WTC11 (cell line): Measurements from ENCODE around the gene CTRL. TPM values are rescaled to one million over a fixed set of nuclear protein-coding genes. Genes with fewer than 3 reads are reported as not detected.

Experiments used
- ATAC-seq: fragments of 200-7000 bp; cut with Tn5 transposase; 2 replicates; pipeline ENCODE4 v1.10.0; 2021; ENCODE audit warnings: mild to moderate bottlenecking, moderate library complexity
- CTCF ChIA-PET: fragments of 300-600 bp; sonication (Branson Sonifier 250); formaldehyde crosslinking; loops from one replicate; lab custom pipeline; 2021; ENCODE audit warnings: antibody characterized with exemption; lab: Charles Lee
- POLR2A ChIA-PET: fragments of 350-600 bp; sonication (Branson Sonifier 250); formaldehyde crosslinking; loops from one replicate; lab custom pipeline; 2021; ENCODE audit warnings: antibody characterized with exemption; lab: Charles Lee
- DNase-seq: peaks from one replicate; pipeline ENCODE4 v3.0.0; 2021; ENCODE audit warnings: low spot score
- H3K27ac Mint-ChIP-seq: 2 replicates; pipeline ENCODE4 v1.8.0; 2021; ENCODE audit warnings: mixed read lengths
- H3K27me3 Mint-ChIP-seq: 2 replicates; pipeline ENCODE4 v1.8.0; 2021; ENCODE audit warnings: low read depth, mild to moderate bottlenecking, moderate library complexity, mixed read lengths
- H3K36me3 Mint-ChIP-seq: 2 replicates; pipeline ENCODE4 v1.8.0; 2021; ENCODE audit warnings: mixed read lengths
- H3K4me1 Mint-ChIP-seq: 2 replicates; pipeline ENCODE4 v1.8.0; 2022; ENCODE audit warnings: mixed read lengths
- H3K4me3 Mint-ChIP-seq: 2 replicates; pipeline ENCODE4 v1.8.0; 2021; ENCODE audit warnings: mild to moderate bottlenecking, moderate library complexity, mixed read lengths
- H3K9me3 Mint-ChIP-seq: 2 replicates; pipeline ENCODE4 v1.8.0; 2021; ENCODE audit warnings: mixed read lengths
- CBFB ChIP-seq: sonication (generic); formaldehyde crosslinking; IDR thresholded peaks from 2 replicates; pipeline ENCODE4 v1.8.1; 2022; ENCODE audit warnings: mild to moderate bottlenecking, low read depth, missing genetic modification reagents
- E2F1 ChIP-seq: sonication (generic); formaldehyde crosslinking; IDR thresholded peaks from 2 replicates; pipeline ENCODE4 v1.8.0; 2022; ENCODE audit warnings: mild to moderate bottlenecking, missing genetic modification reagents
- ESRRA ChIP-seq: sonication (generic); formaldehyde crosslinking; IDR thresholded peaks from 2 replicates; pipeline ENCODE4 v1.8.1; 2022; ENCODE audit warnings: mild to moderate bottlenecking, missing genetic modification reagents, borderline replicate concordance
- FOXJ3 ChIP-seq: sonication (generic); formaldehyde crosslinking; IDR thresholded peaks from 2 replicates; pipeline ENCODE4 v1.9.0; 2021; ENCODE audit warnings: missing genetic modification reagents, mild to moderate bottlenecking, borderline replicate concordance
- FOXK1 ChIP-seq: sonication (generic); formaldehyde crosslinking; IDR thresholded peaks from 2 replicates; pipeline ENCODE4 v1.8.0; 2022; ENCODE audit warnings: mild to moderate bottlenecking, moderate library complexity, missing genetic modification reagents
- GABPB1 ChIP-seq: sonication (generic); formaldehyde crosslinking; IDR thresholded peaks from 2 replicates; pipeline ENCODE4 v1.8.1; 2023; ENCODE audit warnings: mild to moderate bottlenecking, missing genetic modification reagents
- HMGXB4 ChIP-seq: sonication (generic); formaldehyde crosslinking; IDR thresholded peaks from 2 replicates; pipeline ENCODE4 v1.8.1; 2023; ENCODE audit warnings: mild to moderate bottlenecking, moderate library complexity, missing genetic modification reagents
- MAX ChIP-seq: sonication (generic); formaldehyde crosslinking; IDR thresholded peaks from 2 replicates; pipeline ENCODE4 v1.8.0; 2022; ENCODE audit warnings: mild to moderate bottlenecking, missing genetic modification reagents
- MLX ChIP-seq: sonication (generic); formaldehyde crosslinking; IDR thresholded peaks from 2 replicates; pipeline ENCODE4 v1.8.1; 2023; ENCODE audit warnings: mild to moderate bottlenecking, missing genetic modification reagents, moderate library complexity
- OVOL2 ChIP-seq: fragments of 250-450 bp; sonication (Bioruptor Pico); IDR thresholded peaks from 2 replicates; pipeline ENCODE4 v1.9.0; 2021; ENCODE audit warnings: mild to moderate bottlenecking, borderline replicate concordance
- PRRX2 ChIP-seq: fragments of 250-450 bp; sonication (Bioruptor Pico); IDR thresholded peaks from 2 replicates; pipeline ENCODE4 v1.8.0; 2021; ENCODE audit warnings: mild to moderate bottlenecking
- TCF7 ChIP-seq: sonication (generic); formaldehyde crosslinking; IDR thresholded peaks from 2 replicates; pipeline ENCODE4 v1.8.0; 2022; ENCODE audit warnings: mild to moderate bottlenecking, low read depth, missing genetic modification reagents, moderate library complexity
- TEAD4 ChIP-seq: sonication (generic); formaldehyde crosslinking; IDR thresholded peaks from 2 replicates; pipeline ENCODE4 v1.8.0; 2022; ENCODE audit warnings: mild to moderate bottlenecking, missing genetic modification reagents
- TP53 ChIP-seq: sonication (generic); formaldehyde crosslinking; IDR thresholded peaks from 2 replicates; pipeline ENCODE4 v1.8.1; 2023; ENCODE audit warnings: mild to moderate bottlenecking, missing genetic modification reagents
- ZBTB43 ChIP-seq: sonication (generic); formaldehyde crosslinking; IDR thresholded peaks from 2 replicates; pipeline ENCODE4 v1.8.1; 2023; ENCODE audit warnings: mild to moderate bottlenecking, missing genetic modification reagents
- ZNF219 ChIP-seq: sonication (generic); formaldehyde crosslinking; IDR thresholded peaks from 2 replicates; pipeline ENCODE4 v1.8.0; 2023; ENCODE audit warnings: missing genetic modification reagents, mild to moderate bottlenecking, borderline replicate concordance
- ZNF263 ChIP-seq: sonication (generic); formaldehyde crosslinking; IDR thresholded peaks from 2 replicates; pipeline ENCODE4 v1.8.1; 2022; ENCODE audit warnings: low read depth, mild to moderate bottlenecking, moderate library complexity, missing genetic modification reagents
- ZNF425 ChIP-seq: fragments of 250-450 bp; sonication (Bioruptor Pico); conservative IDR thresholded peaks from 2 replicates; pipeline ENCODE4 v1.9.0; 2021; ENCODE audit warnings: mild to moderate bottlenecking
- ZNF532 ChIP-seq: fragments of 250-450 bp; sonication (Bioruptor Pico); IDR thresholded peaks from 2 replicates; pipeline ENCODE4 v1.9.0; 2021; ENCODE audit warnings: mild to moderate bottlenecking, borderline replicate concordance
- total RNA-seq: library from RNA; stranded (reverse); gene quantifications from 3 replicates; pipeline ENCODE4 v1.2.3, GENCODE V29; 2021

The CTRL gene
- total RNA-seq, 1 experiment from 2014 or later, result 2.8 TPM

- TF ChIP-seq ZNF425 (CRISPR knock-in tag) (no peak), ESRRA (CRISPR knock-in tag) (no peak), MAX (CRISPR knock-in tag) (no peak)
Observed at GRCh38 chr16:67977005-67977404, 45.3 kb upstream of the CTRL start (continued).

GRCh38 chr16:67976205-67976604 is 44.5 kb upstream of the CTRL start:
- TF ChIP-seq CBFB (CRISPR knock-in tag), result no peak
- TF ChIP-seq TCF7 (CRISPR knock-in tag), result no peak
- TF ChIP-seq GABPB1 (CRISPR knock-in tag), result no peak
- TF ChIP-seq, all 79 proteins: peak for 0
- H3K36me3 Mint-ChIP-seq, result no peaks in the 10 kb centered on the region
- ChIA-PET POLR2A (interaction anchor here (0.5 kb wide), 1 partner anchor 1376 kb away, joined by 8 read pairs; no protein-coding TSS in a partner anchor), CTCF (no interaction called here)
- DNase-seq, result no peak
- H3K4me1 Mint-ChIP-seq, result no peaks in the 10 kb centered on the region; the same call in 1 of the 2 replicates
- peaks cover 8% of the 10 kb centered on the region; the same call in 1 of the 2 replicates for H3K27me3 Mint-ChIP-seq
- ATAC-seq, result no peak
- peak overlapping the region; percentile 8; the same call in 1 of the 2 replicates for H3K27ac Mint-ChIP-seq
- H3K4me3 Mint-ChIP-seq, result no peak overlapping the region
- H3K9me3 Mint-ChIP-seq, result no peaks in the 10 kb centered on the region

- Mint-ChIP-seq H3K36me3 (no peaks in the 10 kb centered on the region), H3K4me3 (no peak overlapping the region), H3K9me3 (no peaks in the 10 kb centered on the region), H3K27ac (peak overlapping the region; percentile 8; the same call in 1 of the 2 replicates), H3K4me1 (no peaks in the 10 kb centered on the region; the same call in 1 of the 2 replicates), H3K27me3 (peaks cover 6% of the 10 kb centered on the region; the same call in 1 of the 2 replicates)
- ATAC-seq (no peak), DNase-seq (no peak)
- ChIA-PET CTCF (interaction anchor here (1.1 to 1.2 kb wide), 3 partner anchors 17 to 65 kb away, joined by 3 to 5 read pairs (median 4); no protein-coding TSS in a partner anchor), POLR2A (interaction anchor here (0.5 kb wide), 1 partner anchor 1376 kb away, joined by 8 read pairs; no protein-coding TSS in a partner anchor)
- TF ChIP-seq MLX (CRISPR knock-in tag) (no peak), TEAD4 (CRISPR knock-in tag) (no peak), ZBTB43 (CRISPR knock-in tag) (no peak), ZNF532 (CRISPR knock-in tag) (no peak), ZNF219 (CRISPR knock-in tag) (no peak), FOXK1 (CRISPR knock-in tag) (no peak), PRRX2 (CRISPR knock-in tag) (no peak), FOXJ3 (CRISPR knock-in tag) (no peak), HMGXB4 (CRISPR knock-in tag) (no peak), OVOL2 (CRISPR knock-in tag) (no peak), TCF7 (CRISPR knock-in tag) (no peak), E2F1 (CRISPR knock-in tag) (no peak), ZNF263 (CRISPR knock-in tag) (no peak), TP53 (CRISPR knock-in tag) (no peak)
Observed at GRCh38 chr16:67975321-67976105, 43.9 kb upstream of the CTRL start.
